Stimulated activated effector memory CD8-positive, alpha-beta T cell treated with anti-CD3 and anti-CD28 coated beads, Interleukin-12 subunit alpha, Interleukin-12 subunit beta, amount 100 ng/mL, for 72 hours (primary cell): ENCODE measurements around the gene PPP1R15B.

Experiments used
- ATAC-seq: fragments of 150-1000 bp; cut with Tn5 transposase; 2 replicates; pipeline ENCODE4 v1.10.0; 2021
- DNase-seq, 2 donors: peaks; one replicate each; pipeline ENCODE4 v3.0.0; 2021 to 2022; ENCODE audit warnings: low spot score in 2 of 2
- H3K27ac Mint-ChIP-seq: one replicate; pipeline ENCODE4 v1.8.0; 2022; ENCODE audit warnings: mild to moderate bottlenecking, mixed read lengths
- H3K36me3 Mint-ChIP-seq: one replicate; pipeline ENCODE4 v1.8.0; 2022; ENCODE audit warnings: mild to moderate bottlenecking, mixed read lengths
- H3K4me1 Mint-ChIP-seq: one replicate; pipeline ENCODE4 v1.8.0; 2022; ENCODE audit warnings: mixed read lengths
- H3K4me3 Mint-ChIP-seq: one replicate; pipeline ENCODE4 v1.8.0; 2022; ENCODE audit warnings: mild to moderate bottlenecking, mixed read lengths
- H3K9me3 Mint-ChIP-seq: one replicate; pipeline ENCODE4 v1.8.0; 2022; ENCODE audit warnings: mixed read lengths

Gene PPP1R15B

GRCh38 chr1:204359474-204360255 lies 52.0 kb downstream of the PPP1R15B start, which contains the start of gene PLEKHA6:
Gene PLEKHA6 (minus strand): TSS chr1:204359929. CDS start chr1:204273727, 86,202 bp downstream.
- DNase-seq = no peak
- Mint-ChIP-seq H3K4me1 (peaks cover 31% of the 10 kb centered on the region), H3K36me3 (peaks cover 6% of the 10 kb centered on the region), H3K27ac (no peak within 1 kb of the TSS), H3K9me3 (no peaks in the 10 kb centered on the region), H3K4me3 (no peak within 1 kb of the TSS)
- ATAC-seq = peak; percentile 22

- peaks cover 6% of the 10 kb centered on the region for H3K36me3 Mint-ChIP-seq
- DNase-seq (no peak), ATAC-seq (no peak)
- no peak overlapping the region for H3K27ac Mint-ChIP-seq
- no peaks in the 10 kb centered on the region for H3K9me3 Mint-ChIP-seq
- H3K4me3 Mint-ChIP-seq = no peak overlapping the region
- peaks cover 25% of the 10 kb centered on the region for H3K4me1 Mint-ChIP-seq
Measured at GRCh38 chr1:204359131-204359473, 52.5 kb downstream of the PPP1R15B start.

- no peak for DNase-seq
- ATAC-seq = no peak
- no peak overlapping the region for H3K27ac Mint-ChIP-seq
- H3K4me1 Mint-ChIP-seq = peaks cover 20% of the 10 kb centered on the region
- H3K9me3 Mint-ChIP-seq = no peaks in the 10 kb centered on the region
- no peak overlapping the region for H3K4me3 Mint-ChIP-seq
- peaks cover 1% of the 10 kb centered on the region for H3K36me3 Mint-ChIP-seq
Measured at GRCh38 chr1:204358605-204359004, 53.0 kb downstream of the PPP1R15B start.

- Mint-ChIP-seq H3K4me3 (no peak overlapping the region), H3K4me1 (peaks cover 13% of the 10 kb centered on the region), H3K27ac (no peak overlapping the region), H3K36me3 (no peaks in the 10 kb centered on the region), H3K9me3 (no peaks in the 10 kb centered on the region)
- ATAC-seq (peak; percentile 23), DNase-seq (no peak)
Measured at GRCh38 chr1:204357551-204358490, 53.8 kb downstream of the PPP1R15B start.

GRCh38 chr1:204356997-204357396 lies 54.6 kb downstream of the PPP1R15B start:
- no peak overlapping the region for H3K27ac Mint-ChIP-seq
- H3K4me3 Mint-ChIP-seq = no peak overlapping the region
- no peaks in the 10 kb centered on the region for H3K36me3 Mint-ChIP-seq
- DNase-seq = no peak
- H3K4me1 Mint-ChIP-seq = peaks cover 5% of the 10 kb centered on the region
- no peaks in the 10 kb centered on the region for H3K9me3 Mint-ChIP-seq
- ATAC-seq = no peak

GRCh38 chr1:204355913-204356312 lies 55.7 kb downstream of the PPP1R15B start:
- no peak overlapping the region for H3K27ac Mint-ChIP-seq
- no peaks in the 10 kb centered on the region for H3K4me1 Mint-ChIP-seq
- no peaks in the 10 kb centered on the region for H3K9me3 Mint-ChIP-seq
- no peak for DNase-seq
- no peak for ATAC-seq
- no peak overlapping the region for H3K4me3 Mint-ChIP-seq
- no peaks in the 10 kb centered on the region for H3K36me3 Mint-ChIP-seq

GRCh38 chr1:204354579-204354978 lies 57.0 kb downstream of the PPP1R15B start:
- no peak overlapping the region for H3K4me3 Mint-ChIP-seq
- no peaks in the 10 kb centered on the region for H3K36me3 Mint-ChIP-seq
- no peak overlapping the region for H3K27ac Mint-ChIP-seq
- ATAC-seq (no peak), DNase-seq (no peak)
- H3K4me1 Mint-ChIP-seq = no peaks in the 10 kb centered on the region
- no peaks in the 10 kb centered on the region for H3K9me3 Mint-ChIP-seq
